ENCODE results near the gene TENT5A. TPM values are rescaled to one million over a fixed set of nuclear protein-coding genes. Genes with fewer than 3 reads are reported as not detected.

TENT5A gene
- total and polyA plus RNA-seq, 8 donors: 3.7 to 54.0 (median 17.1) TPM

DNA sequence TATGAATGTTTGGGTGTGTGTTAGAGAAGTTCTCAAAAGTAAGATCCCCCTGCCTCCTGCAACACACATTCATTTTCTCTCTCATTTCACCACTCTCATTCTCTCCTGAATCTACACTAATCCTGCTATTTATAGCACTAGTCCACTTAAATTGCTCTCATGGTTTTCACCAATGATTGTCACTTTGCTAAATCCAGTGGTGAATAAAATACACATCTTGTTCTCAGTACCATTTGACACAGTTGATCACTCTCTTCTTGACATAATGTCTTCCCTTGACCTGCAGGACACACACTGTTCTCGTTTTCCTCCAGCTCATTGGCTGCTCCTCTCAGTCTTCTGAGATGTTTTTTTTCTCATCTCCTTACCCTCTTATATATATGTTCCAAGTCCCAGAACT is 32.1 kb downstream of the TENT5A start:
- intact Hi-C loops (cut with DNase I; ENCODE audit: low total_unique reads): no loop called here
- DNase-seq: no peak
- Histone ChIP-seq H3K4me1 (no peaks in the 10 kb centered on the region), H3K27me3 (no peaks in the 10 kb centered on the region), H3K9me3 (no peaks in the 10 kb centered on the region), H3K27ac (no peak overlapping the region), H3K36me3 (no peaks in the 10 kb centered on the region), H3K4me3 (no peak overlapping the region)
- whole genome bisulfite sequencing, 5 donors: 76 to 97% (median 87%) methylated on average over 1 of the region's 1 CpG
- TF ChIP-seq POLR2AphosphoS5 (IDR thresholded peaks at IDR 0.05) (no peak), POLR2A (IDR thresholded peaks at IDR 0.05) (no peak), EP300 (IDR thresholded peaks at IDR 0.05) (no peak), CTCF (IDR thresholded peaks at IDR 0.05) (no peak)

GRCh38 chr6:81718126-81718525 is 34.4 kb downstream of the TENT5A start:
- no peaks in the 10 kb centered on the region for H3K27me3 ChIP-seq
- no peaks in the 10 kb centered on the region for H3K9me3 ChIP-seq
- H3K27ac ChIP-seq: no peak overlapping the region
- intact Hi-C loops (cut with DNase I; ENCODE audit: low total_unique reads): no loop called here
- H3K36me3 ChIP-seq: no peaks in the 10 kb centered on the region
- H3K4me1 ChIP-seq: no peaks in the 10 kb centered on the region
- WGBS, 5 donors: 75 to 86% (median 84%) methylated on average over 1 of the region's 1 CpG
- no peak overlapping the region for H3K4me3 ChIP-seq
- TF ChIP-seq CTCF (IDR thresholded peaks at IDR 0.05) (no peak), EP300 (IDR thresholded peaks at IDR 0.05) (no peak), POLR2AphosphoS5 (IDR thresholded peaks at IDR 0.05) (no peak)
- DNase-seq: no peak

DNA sequence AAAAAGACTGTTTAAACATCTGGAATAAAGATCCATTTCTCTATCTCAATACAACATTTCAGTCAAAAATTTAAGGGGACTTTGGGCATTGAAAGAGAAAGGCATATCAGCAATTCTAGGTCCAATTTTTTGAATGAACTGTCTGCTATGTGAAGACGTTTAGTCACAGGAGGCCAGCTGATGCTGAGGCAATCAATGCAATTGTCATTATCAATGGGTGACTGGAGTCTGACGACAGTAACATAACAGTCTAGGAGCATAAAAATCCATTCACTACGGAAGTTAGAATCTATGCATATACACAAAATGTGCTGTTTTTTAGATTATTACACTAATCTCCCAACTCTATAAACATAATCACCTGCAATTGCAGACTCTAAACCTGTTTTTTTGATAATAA is 37.8 kb downstream of the TENT5A start:
- Histone ChIP-seq H3K4me3 (no peak overlapping the region), H3K27ac (no peak overlapping the region), H3K9me3 (no peaks in the 10 kb centered on the region), H3K36me3 (no peaks in the 10 kb centered on the region), H3K4me1 (no peaks in the 10 kb centered on the region), H3K27me3 (no peaks in the 10 kb centered on the region)
- 77 to 93% (median 87%) methylated on average over 3 of the region's 3 CpGs for WGBS, 5 donors
- DNase-seq: no peak
- intact Hi-C loops (cut with DNase I; ENCODE audit: low total_unique reads): no loop called here
- no peak for TF ChIP-seq POLR2AphosphoS5 (IDR thresholded peaks at IDR 0.05)
- no peak for TF ChIP-seq CTCF (IDR thresholded peaks at IDR 0.05)
- TF ChIP-seq POLR2A (IDR thresholded peaks at IDR 0.05): no peak
- no peak for TF ChIP-seq EP300 (IDR thresholded peaks at IDR 0.05)

GRCh38 chr6:81713205-81713604 is 39.3 kb downstream of the TENT5A start:
- Histone ChIP-seq H3K9me3 (no peaks in the 10 kb centered on the region), H3K27ac (no peak overlapping the region), H3K4me1 (no peaks in the 10 kb centered on the region), H3K4me3 (no peak overlapping the region), H3K36me3 (no peaks in the 10 kb centered on the region), H3K27me3 (no peaks in the 10 kb centered on the region)
- no peak for DNase-seq
- intact Hi-C loops (cut with DNase I; ENCODE audit: low total_unique reads): no loop called here
- WGBS, 5 donors: 30 to 64% (median 45%) methylated on average over 1 of the region's 1 CpG
- no peak for TF ChIP-seq POLR2A (IDR thresholded peaks at IDR 0.05)
- no peak for TF ChIP-seq POLR2AphosphoS5 (IDR thresholded peaks at IDR 0.05)

DNA sequence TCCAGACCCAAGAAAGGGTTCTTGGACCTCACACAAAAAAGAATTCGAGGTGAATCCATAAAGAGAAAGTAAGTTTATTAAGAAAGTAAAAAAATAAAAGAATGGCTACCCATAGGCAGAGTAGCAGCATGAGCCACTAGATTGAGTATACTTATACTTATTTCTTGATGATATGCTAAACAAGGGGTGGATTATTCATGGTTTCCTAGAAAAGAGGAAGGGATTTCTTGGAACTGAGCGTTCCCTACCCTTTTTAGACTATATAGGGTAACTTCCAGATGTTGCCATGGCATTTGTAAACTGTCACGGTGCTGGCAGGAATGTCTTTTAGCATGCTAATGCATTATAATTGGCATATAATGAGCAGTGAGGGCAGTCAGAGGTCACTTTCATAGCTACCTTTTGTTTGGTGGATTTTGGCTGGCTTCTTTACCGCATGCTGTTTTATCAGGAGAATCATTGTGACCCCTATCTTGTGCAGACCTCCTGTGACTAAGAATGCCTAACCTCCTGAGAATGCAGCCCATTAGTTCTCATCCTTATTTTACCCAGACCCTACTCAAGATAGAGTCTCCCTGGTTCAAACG is 44.3 kb downstream of the TENT5A start:
- DNase-seq: no peak
- intact Hi-C loops (cut with DNase I; ENCODE audit: low total_unique reads): no loop called here
- no peak overlapping the region for H3K4me3 ChIP-seq
- no peak overlapping the region for H3K27ac ChIP-seq
- H3K36me3 ChIP-seq: no peaks in the 10 kb centered on the region
- H3K27me3 ChIP-seq: no peaks in the 10 kb centered on the region
- TF ChIP-seq POLR2A (IDR thresholded peaks at IDR 0.05): no peak
- TF ChIP-seq EP300 (IDR thresholded peaks at IDR 0.05): no peak
- no peak for TF ChIP-seq POLR2AphosphoS5 (IDR thresholded peaks at IDR 0.05)
- TF ChIP-seq CTCF (IDR thresholded peaks at IDR 0.05): no peak
- no peaks in the 10 kb centered on the region for H3K9me3 ChIP-seq
- WGBS, 5 donors: 70 to 80% (median 76%) methylated on average over 5 of the region's 5 CpGs
- no peaks in the 10 kb centered on the region for H3K4me1 ChIP-seq

Data from stomach (tissue), 9 donors.